GM18868 (cell line): ENCODE measurements around the gene SMPD4.
"Not testable (repeated sequence)": the region's sequence is repeated elsewhere in the genome, so short reads cannot be mapped to it uniquely, and the experiment has no call there.

Experiments used
- ATAC-seq: cut with Tn5 transposase; IDR thresholded peaks from one replicate; pipeline ENCODE4 v1.9.1; 2021; ENCODE audit warnings: mild to moderate bottlenecking, moderate library complexity; ENCODE audit not compliant: unreplicated experiment

SMPD4 gene

GRCh38 chr2:130187268-130187667, 5.9 kb upstream of the SMPD4 start:
- ATAC-seq, result no peak

GRCh38 chr2:130186391-130186790, 5.0 kb upstream of the SMPD4 start:
- no peak for ATAC-seq

- ATAC-seq, result no peak
These were observed 4.5 kb upstream of the SMPD4 start for GRCh38 chr2:130185896-130186295.

- ATAC-seq, result no peak
These were observed 4.0 kb upstream of the SMPD4 start for GRCh38 chr2:130185436-130185835.

- no peak for ATAC-seq
These were observed 2.3 kb upstream of the SMPD4 start for GRCh38 chr2:130183512-130184373.

- ATAC-seq, result peak; percentile 3
These were observed 1.6 kb upstream of the SMPD4 start for GRCh38 chr2:130182826-130183511.

GRCh38 chr2:130181880-130182682, 679 bp upstream of the SMPD4 start, which contains the start of gene MZT2B:
TSS of gene MZT2B (plus strand) at chr2:130182262. CDS start at chr2:130182283, 21 bp downstream.
- ATAC-seq, result peak; percentile 83

GRCh38 chr2:130180404-130181324, 738 bp downstream of the SMPD4 start:
- not testable (repeated sequence) for ATAC-seq

- ATAC-seq, result peak; percentile 77
These were observed 6.5 kb downstream of the SMPD4 start for GRCh38 chr2:130174866-130175265.

GRCh38 chr2:130169896-130170295, 11.5 kb downstream of the SMPD4 start:
- ATAC-seq, result no peak

- ATAC-seq, result not testable (repeated sequence)
These were observed 12.2 kb downstream of the SMPD4 start for GRCh38 chr2:130169163-130169562.

GRCh38 chr2:130166611-130167010, 14.8 kb downstream of the SMPD4 start:
- not testable (repeated sequence) for ATAC-seq

- no peak for ATAC-seq
These were observed 15.9 kb downstream of the SMPD4 start for GRCh38 chr2:130165293-130166016.

GRCh38 chr2:130162968-130163367, 18.4 kb downstream of the SMPD4 start:
- no peak for ATAC-seq

GRCh38 chr2:130162486-130162885, 18.9 kb downstream of the SMPD4 start:
- not testable (repeated sequence) for ATAC-seq

GRCh38 chr2:130160838-130161705, 20.3 kb downstream of the SMPD4 start:
- not testable (repeated sequence) for ATAC-seq

GRCh38 chr2:130160131-130160530, 21.3 kb downstream of the SMPD4 start:
- ATAC-seq, result no peak

- not testable (repeated sequence) for ATAC-seq
These were observed 22.0 kb downstream of the SMPD4 start for GRCh38 chr2:130159376-130159775.
